ENCODE data around the gene WNT2B. TPM values are rescaled to one million over a fixed set of nuclear protein-coding genes. Genes with fewer than 3 reads are reported as not detected.

The WNT2B gene
- polyA plus RNA-seq, 1 experiment: 2.7 TPM

- H3K9me3 ChIP-seq (ENCODE audit: control insufficient read depth, insufficient read depth, low read length): no peaks in the 10 kb centered on the region
- H3K27ac ChIP-seq (ENCODE audit: low read depth, low read length): no peak overlapping the region
- H3K4me3 ChIP-seq (ENCODE audit: low read depth, low read length): no peak overlapping the region
- ChIA-PET CTCF (interaction anchor here (4.4 kb wide), 1 partner anchor 10 kb away, joined by 25 read pairs; no protein-coding TSS in a partner anchor), POLR2A (interaction anchor here (0.9 kb wide), 1 partner anchor 83 kb away, joined by 4 read pairs; no protein-coding TSS in a partner anchor)
- no peak for DNase-seq (ENCODE audit: low read depth, low spot score)
- H3K27me3 ChIP-seq (ENCODE audit: control insufficient read depth, insufficient read depth, low read length): no peaks in the 10 kb centered on the region
- no peak for TF ChIP-seq CTCF (IDR thresholded peaks at IDR 0.05; ENCODE audit: low read depth, low read length)
Observed at GRCh38 chr1:112492076-112492475, 16.7 kb upstream of the WNT2B start.

DNA sequence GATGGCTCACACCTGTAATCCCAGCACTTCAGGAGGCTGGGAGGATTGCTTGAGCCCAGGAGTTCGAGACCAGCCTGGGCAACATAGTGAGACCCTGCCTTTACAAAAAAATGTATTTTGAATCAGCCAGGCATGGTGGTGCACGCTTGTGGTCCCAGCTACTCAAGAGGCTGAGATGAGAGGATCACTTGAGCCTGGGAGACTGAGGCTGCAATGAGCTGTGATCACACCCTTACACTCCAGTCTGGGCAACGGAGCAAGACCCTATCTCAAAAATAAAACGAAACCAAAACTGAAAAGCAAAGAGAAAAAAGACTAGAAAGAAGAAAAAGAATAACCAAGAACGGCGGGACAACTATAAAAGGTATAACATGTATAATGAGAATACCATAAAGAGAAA is 15.4 kb upstream of the WNT2B start:
- no peak for TF ChIP-seq CTCF (IDR thresholded peaks at IDR 0.05; ENCODE audit: low read depth, low read length)
- Histone ChIP-seq H3K4me3 (ENCODE audit: low read depth, low read length) (no peak overlapping the region), H3K27me3 (ENCODE audit: control insufficient read depth, insufficient read depth, low read length) (no peaks in the 10 kb centered on the region), H3K27ac (ENCODE audit: low read depth, low read length) (no peak overlapping the region), H3K9me3 (ENCODE audit: control insufficient read depth, insufficient read depth, low read length) (no peaks in the 10 kb centered on the region)
- no peak for DNase-seq (ENCODE audit: low read depth, low spot score)
- ChIA-PET CTCF (interaction anchor here (1.0 to 4.4 kb wide), 2 partner anchors 8 to 215 kb away, joined by 3 to 25 read pairs; no protein-coding TSS in a partner anchor), POLR2A (interaction anchor here (0.6 kb wide), 1 partner anchor 36 kb away, joined by 3 read pairs; no protein-coding TSS in a partner anchor)

GRCh38 chr1:112496290-112496689 is 12.5 kb upstream of the WNT2B start:
- H3K27me3 ChIP-seq (ENCODE audit: control insufficient read depth, insufficient read depth, low read length): no peaks in the 10 kb centered on the region
- POLR2A ChIA-PET: interaction anchor here (0.7 kb wide), 1 partner anchor 179 kb away, joined by 4 read pairs; no protein-coding TSS in a partner anchor
- H3K9me3 ChIP-seq (ENCODE audit: control insufficient read depth, insufficient read depth, low read length): no peaks in the 10 kb centered on the region
- CTCF ChIA-PET: interaction anchor here (1.0 kb wide), 1 partner anchor 118 kb away, joined by 3 read pairs; no protein-coding TSS in a partner anchor
- H3K27ac ChIP-seq (ENCODE audit: low read depth, low read length): no peak overlapping the region
- TF ChIP-seq CTCF (IDR thresholded peaks at IDR 0.05; ENCODE audit: low read depth, low read length): no peak
- H3K4me3 ChIP-seq (ENCODE audit: low read depth, low read length): no peak overlapping the region
- DNase-seq (ENCODE audit: low read depth, low spot score): no peak

- POLR2A ChIA-PET: interaction anchor here (0.8 to 1.5 kb wide), 9 partner anchors 11 to 117 kb away, joined by 3 to 12 read pairs (median 4); partner anchors contain the start of gene ST7L
- TF ChIP-seq CTCF (IDR thresholded peaks at IDR 0.05; ENCODE audit: low read depth, low read length): peak; percentile 88
Observed at GRCh38 chr1:112501810-112502641, 6.7 kb upstream of the WNT2B start.

More at GRCh38 chr1:112501810-112502641, 6.7 kb upstream of the WNT2B start:
- DNase-seq (ENCODE audit: low read depth, low spot score): no peak
- CTCF ChIA-PET: interaction anchor here (0.6 to 4.4 kb wide), 56 partner anchors 11 to 1781 kb away, joined by 3 to 177 read pairs (median 4); partner anchors contain the start of genes CTTNBP2NL and PPM1J
- Histone ChIP-seq H3K27ac (ENCODE audit: low read depth, low read length) (no peak overlapping the region), H3K9me3 (ENCODE audit: control insufficient read depth, insufficient read depth, low read length) (no peaks in the 10 kb centered on the region), H3K27me3 (ENCODE audit: control insufficient read depth, insufficient read depth, low read length) (peaks cover 14% of the 10 kb centered on the region), H3K4me3 (ENCODE audit: low read depth, low read length) (peak overlapping the region; percentile 55)
